HepG2 (cell line): Measurements from ENCODE around the gene ZNF302. TPM values are rescaled to one million over a fixed set of nuclear protein-coding genes. Genes with fewer than 3 reads are reported as not detected.
A peak's percentile ranks its signal among the peaks of the same experiment; 100 is the strongest.

Source experiments
- ATAC-seq: fragments of 200-7000 bp; cut with Tn5 transposase; 3 replicates; pipeline ENCODE4 v1.9.1; 2020; ENCODE audit warnings: mild to moderate bottlenecking, moderate library complexity
- BruUV-seq: library from RNA; stranded (reverse); fragments of 400-500 nt; replicated peaks from 2 replicates; lab custom pipeline; 2021; lab: Mats Ljungman, UMichigan
- CTCF ChIA-PET: fragments of 300-600 bp; formaldehyde crosslinking; extraction: SDS; loops from one replicate; lab custom pipeline; 2021; ENCODE audit warnings: low total read pairs, inconsistent platforms, low intra/inter-chr PET ratio; lab: Yijun Ruan, JAX
- POLR2A ChIA-PET: fragments of 350-600 bp; sonication (Branson Sonifier 250); formaldehyde crosslinking; loops from one replicate; lab custom pipeline; 2020; ENCODE audit warnings: antibody characterized with exemption, inconsistent platforms; lab: Yijun Ruan, JAX
- DNase-seq: peaks from one replicate; pipeline ENCODE4 v3.0.0-alpha.2; 2015; ENCODE audit warnings: low spot score
- FAIRE-seq: peaks from 3 replicates; lab custom pipeline; 2011; peaks lifted over from hg19 to GRCh38; lab: Jason Lieb, UNC
- H2AFZ ChIP-seq: one replicate; pipeline ENCODE4 v1.6.1; 2011; ENCODE audit warnings: low read length, inconsistent platforms
- H3K27ac ChIP-seq: fragments of 300-600 bp; 3 replicates; pipeline ENCODE4 v1.8.0; 2011; ENCODE audit warnings: mixed run types, mild to moderate bottlenecking, mixed read lengths, low read length, inconsistent platforms; ENCODE audit not compliant: insufficient read depth; ENCODE audit errors: extremely low read length
- H3K27me3 ChIP-seq, 2 experiments: fragments of 200-600 bp in 1 of 2; 2 replicates in 1 of 2; 3 replicates in 1 of 2; pipeline versions ENCODE4 v1.6.0 to v1.8.0; 2011; ENCODE audit warnings: low read length in 2 of 2, mild to moderate bottlenecking in 2 of 2, moderate library complexity in 2 of 2, inconsistent platforms in 1 of 2; ENCODE audit not compliant: insufficient read depth in 2 of 2, control insufficient read depth in 1 of 2
- H3K36me3 ChIP-seq, 2 experiments: fragments of 200-600 bp in 1 of 2; replicated peaks in 1 of 2; 2 replicates in 1 of 2; 3 replicates in 1 of 2; pipeline versions ENCODE4 v1.5.1 to v1.8.0; 2011; ENCODE audit warnings: low read length in 2 of 2, inconsistent platforms in 1 of 2; ENCODE audit not compliant: insufficient read depth in 2 of 2, control insufficient read depth in 1 of 2
- H3K4me1 ChIP-seq: 2 replicates; pipeline ENCODE4 v1.5.1; 2012; ENCODE audit warnings: low read length, inconsistent platforms; ENCODE audit not compliant: insufficient read depth
- H3K4me2 ChIP-seq: 2 replicates; pipeline ENCODE4 v1.6.0; 2011; ENCODE audit warnings: low read depth, low read length, inconsistent platforms
- H3K4me3 ChIP-seq, 3 experiments: fragments of 200-600 bp in 1 of 3; sonication (generic), shearing (Covaris generic) in 1 of 3; replicated peaks in 1 of 3; 2 replicates each; pipeline ENCODE4 v1.5.1; 2011 to 2016; ENCODE audit warnings: low read length in 3 of 3, inconsistent platforms in 2 of 3, low read depth in 2 of 3, mild to moderate bottlenecking in 2 of 3, control low read depth in 1 of 3, mixed read lengths in 1 of 3; ENCODE audit not compliant: insufficient read depth in 1 of 3
- H3K79me2 ChIP-seq: one replicate; pipeline ENCODE4 v1.6.1; 2011; ENCODE audit warnings: low read length, inconsistent platforms; ENCODE audit not compliant: insufficient read depth
- H3K9ac ChIP-seq: 2 replicates; pipeline ENCODE4 v1.6.0; 2011; ENCODE audit warnings: mild to moderate bottlenecking, low read depth, low read length, inconsistent platforms; ENCODE audit not compliant: insufficient read depth
- H3K9me3 ChIP-seq: 2 replicates; pipeline ENCODE4 v1.5.1; 2012; ENCODE audit warnings: mild to moderate bottlenecking, low read length
- H4K20me1 ChIP-seq: 2 replicates; pipeline ENCODE4 v1.6.0; 2011; ENCODE audit warnings: inconsistent platforms, mild to moderate bottlenecking, low read length, moderate library complexity; ENCODE audit not compliant: insufficient read depth
- ATF1 ChIP-seq: IDR thresholded peaks from 2 replicates; pipeline ENCODE4 v1.6.1; 2016; ENCODE audit warnings: mild to moderate bottlenecking, control low read depth
- ATF7 ChIP-seq, 2 experiments: fragments of 450-650 bp in 1 of 2; sonication (generic) in 1 of 2; formaldehyde crosslinking in 1 of 2; IDR thresholded peaks; 2 replicates each; pipeline versions ENCODE4 v1.4.0 to v1.6.1; 2016 to 2020; ENCODE audit warnings: antibody characterized with exemption in 1 of 2, mild to moderate bottlenecking in 1 of 2, missing genetic modification reagents in 1 of 2
- CEBPG ChIP-seq: IDR thresholded peaks from 2 replicates; pipeline ENCODE4 v1.6.1; 2016
- GLI4 ChIP-seq: sonication (generic); formaldehyde crosslinking; IDR thresholded peaks from 2 replicates; pipeline ENCODE4 v1.5.1; 2020; ENCODE audit warnings: missing genetic modification reagents, mild to moderate bottlenecking, moderate library complexity, borderline replicate concordance
- KDM5A ChIP-seq: fragments of 200-600 bp; sonication (generic); IDR thresholded peaks from 2 replicates; pipeline ENCODE4 v1.7.0; 2018; ENCODE audit warnings: antibody characterized with exemption, mild to moderate bottlenecking, low read length, borderline replicate concordance
- MATR3 ChIP-seq: sonication (generic); formaldehyde crosslinking; IDR thresholded peaks from 2 replicates; pipeline ENCODE4 v1.4.0; 2020; ENCODE audit warnings: missing genetic modification reagents
- MLLT10 ChIP-seq: sonication (generic); formaldehyde crosslinking; IDR thresholded peaks from 2 replicates; pipeline ENCODE4 v1.4.0; 2020; ENCODE audit warnings: missing genetic modification reagents
- MTF1 ChIP-seq: sonication (generic); formaldehyde crosslinking; IDR thresholded peaks from 2 replicates; pipeline ENCODE4 v1.5.0; 2020; ENCODE audit warnings: missing genetic modification reagents
- NFE2 ChIP-seq: sonication (generic); formaldehyde crosslinking; IDR thresholded peaks from 2 replicates; pipeline ENCODE4 v1.4.0; 2020; ENCODE audit warnings: missing genetic modification reagents
- NFRKB ChIP-seq: fragments of 450-650 bp; IDR thresholded peaks from 2 replicates; pipeline ENCODE4 v1.6.1; 2017
- ZBTB21 ChIP-seq: sonication (generic); formaldehyde crosslinking; IDR thresholded peaks from 2 replicates; pipeline ENCODE4 v1.4.0; 2020; ENCODE audit warnings: missing genetic modification reagents
- ZBTB7B ChIP-seq: sonication (generic); formaldehyde crosslinking; IDR thresholded peaks from 2 replicates; pipeline ENCODE4 v1.4.0; 2020; ENCODE audit warnings: missing genetic modification reagents
- ZKSCAN1 ChIP-seq: fragments of 150-350 bp; IDR thresholded peaks from 2 replicates; pipeline ENCODE4 v1.6.1; 2014; ENCODE audit warnings: low read length
- ZKSCAN8 ChIP-seq: IDR thresholded peaks from 2 replicates; pipeline ENCODE4 v1.6.1; 2016; ENCODE audit warnings: borderline replicate concordance, missing genetic modification reagents, missing compliant biosample characterization
- ZNF383 ChIP-seq: sonication (generic); formaldehyde crosslinking; IDR thresholded peaks from 2 replicates; pipeline ENCODE4 v1.4.0; 2020; ENCODE audit warnings: missing genetic modification reagents, mild to moderate bottlenecking, borderline replicate concordance
- ZNF563 ChIP-seq: sonication (generic); formaldehyde crosslinking; IDR thresholded peaks from 2 replicates; pipeline ENCODE4 v1.8.0; 2022; ENCODE audit warnings: mild to moderate bottlenecking, moderate library complexity, missing genetic modification reagents
- ZNF749 ChIP-seq: sonication (generic); formaldehyde crosslinking; IDR thresholded peaks from 2 replicates; pipeline ENCODE4 v1.8.0; 2022; ENCODE audit warnings: mild to moderate bottlenecking, missing genetic modification reagents, moderate library complexity, borderline replicate concordance
- ZNF775 ChIP-seq: sonication (generic); formaldehyde crosslinking; IDR thresholded peaks from 2 replicates; pipeline ENCODE4 v1.4.0; 2020; ENCODE audit warnings: missing genetic modification reagents, mild to moderate bottlenecking, moderate library complexity, borderline replicate concordance
- WGBS: methylation state at CpG from one replicate; pipeline ENCODE4 v1.1.6; 2017; ENCODE audit warnings: low lambda C conversion rate; 5-methylcytosine and 5-hydroxymethylcytosine counted together
- in situ Hi-C: cut with HindIII; loops from 2 replicates; pipeline ENCODE4 v1.10.0; 2017; ENCODE audit warnings: low pct_unique_long_range_greater_than_20kb; ENCODE audit not compliant: extremely low pct_ligation_motif_present
- intact Hi-C: fragments of 100-400 bp; cut with micrococcal nuclease; formaldehyde crosslinking; loops from one replicate; pipeline ENCODE4 v1.10.0; 2022; ENCODE audit not compliant: unreplicated experiment
- polyA plus RNA-seq, 8 experiments: library from polyadenylated mRNA; depleted of rRNA in 3 of 8; stranded (reverse) in 7 of 8; unstranded in 1 of 8; fragments of >200 nt; fragmentation: Illumina TruSeq in 4 of 8; extraction: Trizol in 4 of 8; gene quantifications; 2 replicates each; pipeline versions ENCODE4 v1.2.1 to v1.2.3, GENCODE V29; 2011 to 2016; ENCODE audit warnings: low read depth in 4 of 8, missing spikeins in 1 of 8, mixed read lengths in 1 of 8; ENCODE audit not compliant: insufficient read depth in 1 of 8
- total RNA-seq, 5 experiments: library from RNA; depleted of rRNA; stranded (reverse); fragments of >200 nt; fragmentation: Illumina TruSeq; extraction: Trizol; gene quantifications; 2 replicates each; pipeline ENCODE4 v1.2.3, GENCODE V29; 2016; ENCODE audit warnings: low read depth in 1 of 5
- TF ChIP-seq, protein P1 (sequence below): sonication (generic); formaldehyde crosslinking; IDR thresholded peaks from 2 replicates; pipeline ENCODE4 v1.5.0; 2020; ENCODE audit warnings: missing genetic modification reagents, mild to moderate bottlenecking, borderline replicate concordance
- TF ChIP-seq, protein P2 (sequence below): sonication (generic); IDR thresholded peaks from 2 replicates; pipeline ENCODE4 v1.6.1; 2016; ENCODE audit warnings: low read depth, borderline replicate concordance
- TF ChIP-seq, protein P3 (sequence below): sonication (generic); formaldehyde crosslinking; IDR thresholded peaks from 2 replicates; pipeline ENCODE4 v1.4.0; 2020; ENCODE audit warnings: missing genetic modification reagents
- TF ChIP-seq, protein P4 (sequence below): sonication (generic); formaldehyde crosslinking; IDR thresholded peaks from 2 replicates; pipeline ENCODE4 v1.4.0; 2020; ENCODE audit warnings: missing genetic modification reagents

The ZNF302 gene
- total and polyA plus RNA-seq, 2 of the 13 experiments (the other 11 are each of a cell fraction or from before 2014, with no cell fraction given), result not detected

DNA sequence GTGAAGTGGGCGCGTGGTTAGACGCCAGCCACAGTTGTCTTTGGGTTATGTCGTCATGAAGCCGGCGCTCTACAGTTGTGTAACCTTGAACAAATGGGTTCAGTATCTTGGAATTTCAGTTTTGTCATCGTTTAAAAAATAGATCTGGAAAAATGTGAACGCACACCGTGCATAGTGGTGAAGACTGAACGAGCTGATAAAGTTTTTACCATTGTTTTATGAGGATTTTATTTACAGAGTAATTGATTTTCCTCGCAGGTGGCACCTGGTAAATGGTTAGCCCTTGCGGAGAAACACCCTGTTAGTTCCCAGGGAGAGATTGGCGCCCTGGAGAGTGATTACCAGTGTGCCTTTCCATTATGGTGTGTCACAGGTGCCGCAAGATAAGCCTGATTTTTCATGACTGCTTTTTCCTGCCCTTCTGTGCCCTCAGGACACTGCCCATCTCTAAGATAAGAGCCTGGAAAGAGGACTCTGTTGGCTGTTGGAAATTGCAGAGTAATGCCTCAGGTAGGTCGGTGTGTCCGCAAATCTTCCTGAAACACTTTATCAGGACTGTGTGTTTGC lies 57.1 kb downstream of the ZNF302 start:
- ATAC-seq (no peak; the same call in 2 of the 3 replicates), DNase-seq (no peak), FAIRE-seq (no peak)
- BruUV-seq, result TSS peak; percentile 72
- intact Hi-C loops, result loop anchor here (1.0 kb wide), 1 partner anchor 39 kb away; the partner anchor contains the start of gene ZNF599
- POLR2A ChIA-PET, result interaction anchor here (1.4 to 1.5 kb wide), 2 partner anchors 11 to 37 kb away, joined by 4 to 6 read pairs; no protein-coding TSS in a partner anchor
- CTCF ChIA-PET, result no interaction called here
- in situ Hi-C loops, result no loop called here
- Histone ChIP-seq H2AFZ (no peak overlapping the region), H3K27me3 (no peaks in the 10 kb centered on the region; a peak in 1 of 5 replicates), H3K9me3 (no peaks in the 10 kb centered on the region), H3K36me3 (peaks cover 0 to 2% of the 10 kb centered on the region in 2 experiments; a peak in 3 of 5 replicates), H3K9ac (peak overlapping the region; percentile 91), H3K4me3 (peak overlapping the region; percentile 75 to 79 (median 78)), H3K4me1 (peaks cover 34% of the 10 kb centered on the region), H4K20me1 (no peaks in the 10 kb centered on the region), H3K79me2 (peaks cover 7% of the 10 kb centered on the region), H3K27ac (peak overlapping the region; percentile 98), H3K4me2 (peak overlapping the region; percentile 94)
- 17% methylated on average over 16 of the region's 16 CpGs for WGBS
- TF ChIP-seq, protein P1, sequence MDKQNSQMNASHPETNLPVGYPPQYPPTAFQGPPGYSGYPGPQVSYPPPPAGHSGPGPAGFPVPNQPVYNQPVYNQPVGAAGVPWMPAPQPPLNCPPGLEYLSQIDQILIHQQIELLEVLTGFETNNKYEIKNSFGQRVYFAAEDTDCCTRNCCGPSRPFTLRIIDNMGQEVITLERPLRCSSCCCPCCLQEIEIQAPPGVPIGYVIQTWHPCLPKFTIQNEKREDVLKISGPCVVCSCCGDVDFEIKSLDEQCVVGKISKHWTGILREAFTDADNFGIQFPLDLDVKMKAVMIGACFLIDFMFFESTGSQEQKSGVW, result 0 out of 2 replicates have a peak, but pooled peaks have one; percentile 27
- TF ChIP-seq ZBTB21 (CRISPR knock-in tag), result peak; percentile 96
- TF ChIP-seq ZKSCAN8 (CRISPR knock-in tag), result no peak
- TF ChIP-seq, protein P2, sequence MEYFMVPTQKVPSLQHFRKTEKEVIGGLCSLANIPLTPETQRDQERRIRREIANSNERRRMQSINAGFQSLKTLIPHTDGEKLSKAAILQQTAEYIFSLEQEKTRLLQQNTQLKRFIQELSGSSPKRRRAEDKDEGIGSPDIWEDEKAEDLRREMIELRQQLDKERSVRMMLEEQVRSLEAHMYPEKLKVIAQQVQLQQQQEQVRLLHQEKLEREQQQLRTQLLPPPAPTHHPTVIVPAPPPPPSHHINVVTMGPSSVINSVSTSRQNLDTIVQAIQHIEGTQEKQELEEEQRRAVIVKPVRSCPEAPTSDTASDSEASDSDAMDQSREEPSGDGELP, result no peak
- no peak for TF ChIP-seq NFE2 (CRISPR knock-in tag)
- no peak for TF ChIP-seq ZNF749
- no peak for TF ChIP-seq MLLT10 (CRISPR knock-in tag)
- TF ChIP-seq, protein P3, sequence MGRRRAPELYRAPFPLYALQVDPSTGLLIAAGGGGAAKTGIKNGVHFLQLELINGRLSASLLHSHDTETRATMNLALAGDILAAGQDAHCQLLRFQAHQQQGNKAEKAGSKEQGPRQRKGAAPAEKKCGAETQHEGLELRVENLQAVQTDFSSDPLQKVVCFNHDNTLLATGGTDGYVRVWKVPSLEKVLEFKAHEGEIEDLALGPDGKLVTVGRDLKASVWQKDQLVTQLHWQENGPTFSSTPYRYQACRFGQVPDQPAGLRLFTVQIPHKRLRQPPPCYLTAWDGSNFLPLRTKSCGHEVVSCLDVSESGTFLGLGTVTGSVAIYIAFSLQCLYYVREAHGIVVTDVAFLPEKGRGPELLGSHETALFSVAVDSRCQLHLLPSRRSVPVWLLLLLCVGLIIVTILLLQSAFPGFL (CRISPR knock-in tag), result no peak
- no peak for TF ChIP-seq ZNF383 (CRISPR knock-in tag)
- TF ChIP-seq ATF7 (IDR thresholded peaks at IDR 0.05), result 0 out of 2 replicates have a peak, but pooled peaks have one; percentile 22
- TF ChIP-seq ATF7 (CRISPR knock-in tag; IDR thresholded peaks at IDR 0.05), result no peak
- TF ChIP-seq MATR3 (CRISPR knock-in tag), result no peak
- TF ChIP-seq ZKSCAN1, result no peak
- TF ChIP-seq NFRKB, result no peak
- no peak for TF ChIP-seq ZNF563
- peak; percentile 90 for TF ChIP-seq ATF1
- no peak for TF ChIP-seq MTF1 (CRISPR knock-in tag)
- TF ChIP-seq ZBTB7B, result 0 out of 2 replicates have a peak, but pooled peaks have one; percentile 16
- TF ChIP-seq GLI4, result no peak
- TF ChIP-seq KDM5A, result peak; percentile 30; the same call in 1 of the 2 replicates
- TF ChIP-seq CEBPG (CRISPR knock-in tag), result peak; percentile 53
- TF ChIP-seq ZNF775 (CRISPR knock-in tag), result no peak
- TF ChIP-seq, protein P4, sequence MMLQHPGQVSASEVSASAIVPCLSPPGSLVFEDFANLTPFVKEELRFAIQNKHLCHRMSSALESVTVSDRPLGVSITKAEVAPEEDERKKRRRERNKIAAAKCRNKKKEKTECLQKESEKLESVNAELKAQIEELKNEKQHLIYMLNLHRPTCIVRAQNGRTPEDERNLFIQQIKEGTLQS (CRISPR knock-in tag), result no peak
